CD4-positive, alpha-beta T cell (primary cell): ENCODE measurements around the gene SLAMF6. TPM values are rescaled to one million over a fixed set of nuclear protein-coding genes. Genes with fewer than 3 reads are reported as not detected.
A peak's percentile ranks its signal among the peaks of the same experiment; 100 is the strongest.
"Not testable (repeated sequence)": the region's sequence is repeated elsewhere in the genome, so short reads cannot be mapped to it uniquely, and the experiment has no call there.

Experiments used
- ATAC-seq: fragments of 200-7000 bp; cut with Tn5 transposase; one replicate; pipeline ENCODE4 v1.10.0; 2022; ENCODE audit warnings: mild to moderate bottlenecking; ENCODE audit not compliant: poor library complexity
- CTCF ChIA-PET: fragments of 350-600 bp; sonication (Branson Sonifier 250); formaldehyde crosslinking; loops from one replicate; lab custom pipeline; 2021; ENCODE audit warnings: antibody characterized with exemption, inconsistent platforms; lab: Charles Lee
- POLR2A ChIA-PET: fragments of 350-600 bp; sonication (Branson Sonifier 250); formaldehyde crosslinking; loops from one replicate; lab custom pipeline; 2021; ENCODE audit warnings: antibody characterized with exemption, inconsistent platforms; lab: Charles Lee
- DNase-seq, 14 experiments: peaks; one replicate each; pipeline ENCODE4 v3.0.0-alpha.2; 2013 to 2020; ENCODE audit warnings: mixed read lengths in 2 of 14
- H3K27ac ChIP-seq, 2 donors: one replicate each; pipeline versions ENCODE4 v1.5.1 to v1.7.0; 2013; ENCODE audit warnings: low read length in 2 of 2, low read depth in 1 of 2, mild to moderate bottlenecking in 1 of 2
- H3K27me3 ChIP-seq, 2 experiments: 1 replicate in 1 of 2; 2 replicates in 1 of 2; pipeline versions ENCODE4 v1.6.1 to v1.7.0; 2013; ENCODE audit warnings: low read length in 2 of 2, control low read depth in 1 of 2, mild to moderate bottlenecking in 1 of 2, moderate library complexity in 1 of 2; ENCODE audit not compliant: insufficient read depth in 2 of 2, control insufficient read depth in 1 of 2
- H3K36me3 ChIP-seq: one replicate; pipeline ENCODE4 v1.6.1; 2013; ENCODE audit warnings: low read length, control low read depth; ENCODE audit not compliant: insufficient read depth
- H3K4me1 ChIP-seq: one replicate; pipeline ENCODE4 v1.6.1; 2013; ENCODE audit warnings: low read length, control low read depth; ENCODE audit not compliant: insufficient read depth
- H3K4me3 ChIP-seq: one replicate; pipeline ENCODE4 v1.5.1; 2013; ENCODE audit warnings: mild to moderate bottlenecking, low read length, moderate library complexity
- H3K9me3 ChIP-seq, 2 experiments: 1 replicate in 1 of 2; 2 replicates in 1 of 2; pipeline versions ENCODE4 v1.6.1 to v1.7.0; 2013; ENCODE audit warnings: low read length in 2 of 2, mild to moderate bottlenecking in 2 of 2, control low read depth in 1 of 2, moderate library complexity in 1 of 2; ENCODE audit not compliant: control insufficient read depth in 1 of 2, insufficient read depth in 1 of 2
- H3K27ac Mint-ChIP-seq: one replicate; pipeline ENCODE4 v1.8.0; 2020; ENCODE audit warnings: mixed read lengths
- H3K27me3 Mint-ChIP-seq: one replicate; pipeline ENCODE4 v1.8.0; 2021; ENCODE audit warnings: mixed read lengths
- H3K36me3 Mint-ChIP-seq: one replicate; pipeline ENCODE4 v1.8.0; 2021; ENCODE audit warnings: low read depth, mixed read lengths
- H3K4me1 Mint-ChIP-seq: one replicate; pipeline ENCODE4 v1.8.0; 2021; ENCODE audit warnings: low read depth, mixed read lengths
- H3K4me3 Mint-ChIP-seq: one replicate; pipeline ENCODE4 v1.8.0; 2020; ENCODE audit warnings: mild to moderate bottlenecking, mixed read lengths
- H3K9me3 Mint-ChIP-seq: one replicate; pipeline ENCODE4 v1.8.0; 2020; ENCODE audit warnings: mixed read lengths
- CTCF ChIP-seq: fragments of 200-600 bp; IDR thresholded peaks from one replicate; pipeline ENCODE4 v1.8.0; 2022; ENCODE audit warnings: antibody characterized with exemption, mild to moderate bottlenecking
- intact Hi-C, 2 experiments: fragments of 100-400 bp; cut with DNase I in 1 of 2; cut with micrococcal nuclease in 1 of 2; formaldehyde crosslinking; loops; one replicate each; pipeline versions ENCODE4 v1.15.1 to v1.9.0; 2023 to 2025; cut with DNase I, micrococcal nuclease
- total RNA-seq, 174 experiments: library from RNA in 2 of 174; stranded (reverse) in 2 of 174; gene quantifications; one replicate each; pipeline ENCODE4 v1.2.3 and lab custom pipeline; 2021 to 2026

SLAMF6 gene
- total RNA-seq, 2 experiments from 2014 or later: 6.3 to 7.3 TPM

GRCh38 chr1:160486453-160486852 is 36.6 kb downstream of the SLAMF6 start:
- intact Hi-C loops: no loop called here

GRCh38 chr1:160483505-160484185 is 39.4 kb downstream of the SLAMF6 start:
- Histone ChIP-seq H3K27me3 (no peaks in the 10 kb centered on the region), H3K9me3 (peaks cover 0 to 11% of the 10 kb centered on the region in 2 experiments), H3K27ac (no peak overlapping the region), H3K4me1 (peaks cover 14% of the 10 kb centered on the region), H3K4me3 (no peak overlapping the region), H3K36me3 (peaks cover 26% of the 10 kb centered on the region)
- no peaks in the 10 kb centered on the region for H3K27me3 Mint-ChIP-seq
- H3K36me3 Mint-ChIP-seq: peaks cover 37% of the 10 kb centered on the region
- H3K9me3 Mint-ChIP-seq: peaks cover 6% of the 10 kb centered on the region
- intact Hi-C loops: no loop called here
- no peak for TF ChIP-seq CTCF
- CTCF ChIA-PET: no interaction called here
- POLR2A ChIA-PET: interaction anchor here (0.5 to 2.0 kb wide), 7 partner anchors 13 to 107 kb away, joined by 3 to 8 read pairs (median 3); no protein-coding TSS in a partner anchor
- H3K4me1 Mint-ChIP-seq: peaks cover 42% of the 10 kb centered on the region
- H3K4me3 Mint-ChIP-seq: no peak overlapping the region
- DNase-seq (no peak), ATAC-seq (no peak)
- H3K27ac Mint-ChIP-seq: peak overlapping the region; percentile 23

More at GRCh38 chr1:160486453-160486852, 36.6 kb downstream of the SLAMF6 start:
- no peak overlapping the region for H3K4me3 Mint-ChIP-seq
- Histone ChIP-seq H3K9me3 (no peaks in the 10 kb centered on the region), H3K27me3 (no peaks in the 10 kb centered on the region), H3K4me3 (no peak overlapping the region), H3K4me1 (peaks cover 4% of the 10 kb centered on the region), H3K36me3 (peaks cover 54% of the 10 kb centered on the region), H3K27ac (no peak overlapping the region)
- peak overlapping the region; percentile 41 for H3K27ac Mint-ChIP-seq
- POLR2A ChIA-PET: no interaction called here
- no peak for ATAC-seq
- H3K27me3 Mint-ChIP-seq: no peaks in the 10 kb centered on the region
- peaks cover 37% of the 10 kb centered on the region for H3K4me1 Mint-ChIP-seq
- H3K9me3 Mint-ChIP-seq: peaks cover 4% of the 10 kb centered on the region
- CTCF ChIA-PET: no interaction called here
- no peak for DNase-seq
- TF ChIP-seq CTCF: no peak
- peaks cover 37% of the 10 kb centered on the region for H3K36me3 Mint-ChIP-seq

- intact Hi-C loops: no loop called here
- no peak overlapping the region for H3K27ac ChIP-seq
- H3K9me3 ChIP-seq: peaks cover 0 to 11% of the 10 kb centered on the region in 2 experiments
- ChIA-PET CTCF (interaction anchor here (0.9 kb wide), 1 partner anchor 10 kb away, joined by 3 read pairs; no protein-coding TSS in a partner anchor), POLR2A (interaction anchor here (0.9 to 1.6 kb wide), 3 partner anchors 12 to 96 kb away, joined by 3 read pairs; no protein-coding TSS in a partner anchor)
- H3K4me3 ChIP-seq: no peak overlapping the region
- TF ChIP-seq CTCF: no peak
- DNase-seq: no peak
- ATAC-seq: no peak
- peaks cover 14% of the 10 kb centered on the region for H3K4me1 ChIP-seq
- peaks cover 27% of the 10 kb centered on the region for H3K36me3 Mint-ChIP-seq
- H3K27me3 ChIP-seq: no peaks in the 10 kb centered on the region
- peaks cover 41% of the 10 kb centered on the region for H3K4me1 Mint-ChIP-seq
- H3K27ac Mint-ChIP-seq: peak overlapping the region; percentile 6
- peaks cover 6% of the 10 kb centered on the region for H3K9me3 Mint-ChIP-seq
- no peaks in the 10 kb centered on the region for H3K27me3 Mint-ChIP-seq
- no peak overlapping the region for H3K4me3 Mint-ChIP-seq
- peaks cover 17% of the 10 kb centered on the region for H3K36me3 ChIP-seq
Measured at GRCh38 chr1:160481979-160482596, 41.0 kb downstream of the SLAMF6 start.

- H3K36me3 ChIP-seq, H3K9me3 Mint-ChIP-seq, ATAC-seq, H3K4me3 ChIP-seq, CTCF ChIA-PET, intact Hi-C loops, H3K4me3 Mint-ChIP-seq, H3K27ac ChIP-seq, H3K27ac Mint-ChIP-seq, H3K27me3 ChIP-seq, H3K27me3 Mint-ChIP-seq: not testable (repeated sequence)
- DNase-seq: peak in 7 of 14 experiments; percentile 19 to 63 (median 35)
- POLR2A ChIA-PET: interaction anchor here (0.7 kb wide), 1 partner anchor 22 kb away, joined by 3 read pairs; no protein-coding TSS in a partner anchor
- Mint-ChIP-seq H3K36me3 (peaks cover 14% of the 10 kb centered on the region), H3K4me1 (peaks cover 36% of the 10 kb centered on the region)
- Histone ChIP-seq H3K4me1 (peaks cover 14% of the 10 kb centered on the region), H3K9me3 (peaks cover 0 to 11% of the 10 kb centered on the region in 2 experiments)
Measured at GRCh38 chr1:160480781-160481180, 42.3 kb downstream of the SLAMF6 start.

- H3K9me3 ChIP-seq: peaks cover 0 to 11% of the 10 kb centered on the region in 2 experiments
- H3K27ac Mint-ChIP-seq, H3K36me3 ChIP-seq, H3K4me3 Mint-ChIP-seq, H3K27ac ChIP-seq, H3K9me3 Mint-ChIP-seq, H3K27me3 ChIP-seq, DNase-seq, H3K27me3 Mint-ChIP-seq, H3K36me3 Mint-ChIP-seq, intact Hi-C loops, CTCF ChIA-PET, ATAC-seq, H3K4me3 ChIP-seq, POLR2A ChIA-PET: not testable (repeated sequence)
- H3K4me1 Mint-ChIP-seq: peaks cover 36% of the 10 kb centered on the region
- peaks cover 14% of the 10 kb centered on the region for H3K4me1 ChIP-seq
Measured at GRCh38 chr1:160479091-160479490, 44.0 kb downstream of the SLAMF6 start.
